ENCODE results near the gene GPC1.

GPC1 gene

DNA sequence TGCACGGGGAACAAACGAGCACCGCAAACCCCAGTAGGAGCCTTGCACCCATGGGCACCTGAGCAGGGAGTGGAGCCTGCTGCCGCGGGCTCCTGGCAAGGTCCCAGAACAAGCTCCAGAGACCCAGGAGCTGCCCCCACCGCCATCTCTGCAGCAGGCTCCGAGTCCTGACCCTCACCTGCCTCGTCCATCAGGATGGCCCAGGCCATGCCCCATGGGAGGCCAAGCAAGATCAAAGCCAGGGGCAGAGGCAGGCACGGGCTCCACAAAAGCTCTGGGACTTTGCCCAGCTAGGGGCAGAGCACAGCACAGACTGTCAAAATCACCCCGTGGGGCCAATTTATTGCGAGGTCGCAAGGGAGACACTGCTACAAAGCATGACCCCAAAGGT lies 43.6 kb downstream of the GPC1 start:
- peak in 1 of 2 donors; percentile 10 for DNase-seq
- intact Hi-C loops (cut with DNase I; ENCODE audit: low total_unique reads) = no loop called here
- TF ChIP-seq CTCF (IDR thresholded peaks at IDR 0.05) = no peak
- no peak overlapping the region for H3K27ac ChIP-seq
- H3K4me3 ChIP-seq = no peak overlapping the region
- H3K9me3 ChIP-seq = peaks cover 0 to 22% (median 3%) of the 10 kb centered on the region in 3 donors
- H3K4me1 ChIP-seq = no peaks in the 10 kb centered on the region
- H3K27me3 ChIP-seq = no peaks in the 10 kb centered on the region
- H3K36me3 ChIP-seq = peaks cover 4 to 13% (median 6%) of the 10 kb centered on the region in 3 donors

DNA sequence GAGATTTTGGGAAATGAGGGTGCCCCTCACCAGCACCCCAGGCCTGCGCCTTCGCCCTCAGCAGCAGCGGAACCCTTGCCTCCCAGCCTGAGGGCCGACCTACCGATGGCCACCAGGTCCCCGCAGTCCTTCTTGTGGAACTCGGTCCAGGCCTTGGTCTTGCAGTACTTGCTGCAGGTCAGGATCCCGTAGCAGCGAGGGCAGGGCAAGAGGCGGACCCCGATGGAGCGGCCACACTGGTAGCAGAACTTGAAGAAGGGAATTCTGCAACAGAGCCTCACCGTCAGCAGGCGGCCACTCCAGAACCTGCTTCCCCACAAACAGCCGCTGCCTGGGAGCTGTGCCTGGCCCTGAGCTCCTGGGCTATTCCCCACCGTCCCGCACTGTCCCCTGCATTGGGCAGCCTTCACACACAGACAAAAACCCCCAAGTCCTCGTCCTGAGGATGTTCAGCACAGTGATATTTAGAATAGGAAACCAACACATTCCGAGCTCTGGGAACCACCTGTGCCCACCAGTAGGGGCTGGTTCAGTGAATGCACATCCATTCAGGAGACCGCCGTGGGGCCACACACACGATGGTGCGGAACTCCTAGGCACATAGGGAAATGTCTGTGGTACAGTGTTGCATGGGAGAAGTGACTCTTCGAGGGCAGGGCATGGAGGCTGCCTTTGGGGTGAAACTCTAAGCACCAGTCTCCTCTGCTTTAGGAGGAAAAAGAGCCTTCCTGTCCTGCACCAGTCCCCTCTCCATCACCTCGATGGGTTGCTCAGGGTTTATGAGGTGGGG lies 45.6 kb downstream of the GPC1 start:
- Histone ChIP-seq H3K27ac (no peak overlapping the region), H3K4me1 (no peaks in the 10 kb centered on the region), H3K27me3 (no peaks in the 10 kb centered on the region), H3K9me3 (peaks cover 0 to 27% (median 0%) of the 10 kb centered on the region in 3 donors), H3K4me3 (no peak overlapping the region), H3K36me3 (peaks cover 2 to 13% (median 8%) of the 10 kb centered on the region in 3 donors)
- DNase-seq = peak; percentile 10 to 51
- intact Hi-C loops (cut with DNase I; ENCODE audit: low total_unique reads) = no loop called here
- no peak for TF ChIP-seq CTCF (IDR thresholded peaks at IDR 0.05)

- no peak for TF ChIP-seq CTCF (IDR thresholded peaks at IDR 0.05)
- H3K36me3 ChIP-seq = peaks cover 0 to 13% (median 8%) of the 10 kb centered on the region in 3 donors
- intact Hi-C loops (cut with DNase I; ENCODE audit: low total_unique reads) = no loop called here
Measured at GRCh38 chr2:240481720-240482119, 46.3 kb downstream of the GPC1 start.

GRCh38 chr2:240482141-240482540 lies 46.7 kb downstream of the GPC1 start:
- Histone ChIP-seq H3K27me3 (no peaks in the 10 kb centered on the region), H3K4me3 (no peak overlapping the region), H3K9me3 (peaks cover 0 to 31% (median 10%) of the 10 kb centered on the region in 3 donors), H3K27ac (no peak overlapping the region), H3K4me1 (no peaks in the 10 kb centered on the region), H3K36me3 (peaks cover 0 to 13% (median 8%) of the 10 kb centered on the region in 3 donors)
- no peak for TF ChIP-seq CTCF (IDR thresholded peaks at IDR 0.05)
- intact Hi-C loops (cut with DNase I; ENCODE audit: low total_unique reads) = no loop called here
- DNase-seq = peak; percentile 10 to 29

More at GRCh38 chr2:240481720-240482119, 46.3 kb downstream of the GPC1 start:
- Histone ChIP-seq H3K27me3 (no peaks in the 10 kb centered on the region), H3K4me1 (no peaks in the 10 kb centered on the region), H3K27ac (no peak overlapping the region), H3K4me3 (no peak overlapping the region), H3K9me3 (peaks cover 0 to 26% (median 6%) of the 10 kb centered on the region in 3 donors)
- peak in 1 of 2 donors; percentile 2 for DNase-seq

DNA sequence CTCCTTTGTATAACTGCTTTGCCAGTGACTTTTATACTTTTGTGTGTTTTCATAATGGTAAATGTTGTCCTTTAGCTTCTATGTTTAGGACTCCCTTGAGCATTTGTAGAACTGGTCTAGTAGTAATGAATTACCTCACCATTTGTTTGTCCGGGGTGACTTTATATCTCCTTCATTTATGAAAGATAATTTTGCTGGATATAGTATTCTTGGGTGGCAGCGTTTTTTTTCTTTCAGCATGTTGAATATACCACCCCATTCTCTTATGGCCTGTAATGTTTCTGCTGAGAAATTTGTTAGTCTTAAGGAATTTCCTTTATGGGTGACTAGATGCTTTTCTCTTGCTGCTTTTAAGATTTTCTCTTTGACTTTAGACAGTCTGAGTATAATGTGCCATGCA lies 56.0 kb downstream of the GPC1 start:
- H3K27me3 ChIP-seq = no peaks in the 10 kb centered on the region
- H3K4me1 ChIP-seq = no peaks in the 10 kb centered on the region
- DNase-seq = no peak
- TF ChIP-seq CTCF (IDR thresholded peaks at IDR 0.05) = no peak
- intact Hi-C loops (cut with DNase I; ENCODE audit: low total_unique reads) = no loop called here
- peaks cover 0 to 58% (median 16%) of the 10 kb centered on the region in 3 donors for H3K9me3 ChIP-seq
- no peak overlapping the region for H3K4me3 ChIP-seq
- H3K36me3 ChIP-seq = peaks cover 0 to 16% (median 12%) of the 10 kb centered on the region in 3 donors
- H3K27ac ChIP-seq = no peak overlapping the region

All from tibial artery (tissue), 4 donors.